GM12801 (cell line): ENCODE results near the gene CFAP77.

Experiments used
- CTCF ChIP-seq: IDR thresholded peaks from one replicate; pipeline ENCODE4 v1.5.1; 2011; ENCODE audit warnings: control low read depth; ENCODE audit not compliant: insufficient read length; ENCODE audit errors: extremely low read depth

CFAP77 gene

DNA sequence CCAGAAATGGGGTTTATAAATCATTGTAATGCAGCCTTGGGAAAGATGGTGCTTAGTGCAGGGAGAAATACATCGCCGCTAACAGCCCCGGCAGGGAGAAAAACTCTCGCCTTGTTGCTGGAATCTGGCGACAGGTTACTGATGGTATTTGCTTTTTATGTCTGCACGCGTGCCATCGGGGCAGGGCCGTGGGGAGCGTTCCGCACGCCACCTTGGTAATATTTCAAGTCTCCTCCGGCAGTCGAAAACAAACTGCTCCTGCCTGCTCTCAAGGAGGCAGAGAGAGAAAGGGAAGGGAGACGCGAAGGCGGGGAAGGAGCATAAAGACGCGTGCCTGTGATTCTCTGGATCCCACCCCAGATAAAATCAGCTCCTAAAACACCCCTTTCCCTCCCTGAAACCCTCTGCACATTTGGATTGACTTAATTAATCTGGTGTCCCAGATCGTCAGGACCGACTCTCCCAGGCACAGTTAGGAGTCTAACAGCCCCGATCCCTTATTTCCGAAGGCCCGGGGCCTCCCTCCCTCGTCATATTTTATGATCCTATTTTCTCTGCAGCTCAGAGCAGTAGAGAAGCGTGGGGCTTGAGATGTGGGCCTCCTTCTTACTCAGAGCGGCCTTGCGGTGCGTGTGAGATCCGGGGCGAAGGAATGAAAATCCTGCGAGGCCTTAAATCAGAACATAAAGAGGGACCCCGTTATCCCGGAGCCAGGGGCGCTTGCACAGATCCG, 47.7 kb downstream of the CFAP77 start:
- no peak for TF ChIP-seq CTCF

- TF ChIP-seq CTCF = no peak
These were observed 48.4 kb downstream of the CFAP77 start for GRCh38 chr9:132458432-132458831.

GRCh38 chr9:132459661-132460060, 49.6 kb downstream of the CFAP77 start:
- no peak for TF ChIP-seq CTCF

DNA sequence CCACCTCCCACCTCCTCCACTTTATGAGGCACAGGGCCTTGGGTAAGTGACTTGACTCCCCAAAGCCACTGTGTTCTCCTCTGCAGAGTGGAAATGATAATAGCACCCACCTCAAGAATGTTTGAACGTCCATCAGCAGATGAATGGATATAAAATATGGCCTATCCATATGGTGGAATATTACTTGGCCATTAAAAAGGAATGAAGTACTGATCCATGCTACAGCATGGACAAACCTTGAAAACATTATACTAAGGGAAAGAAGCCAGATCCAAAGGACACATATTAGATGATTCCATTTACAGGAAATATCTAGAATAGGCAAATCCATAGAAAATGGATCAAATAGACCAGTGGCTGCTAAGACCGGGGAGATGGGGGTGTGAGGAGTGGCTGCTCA, 50.2 kb downstream of the CFAP77 start:
- TF ChIP-seq CTCF = no peak

DNA sequence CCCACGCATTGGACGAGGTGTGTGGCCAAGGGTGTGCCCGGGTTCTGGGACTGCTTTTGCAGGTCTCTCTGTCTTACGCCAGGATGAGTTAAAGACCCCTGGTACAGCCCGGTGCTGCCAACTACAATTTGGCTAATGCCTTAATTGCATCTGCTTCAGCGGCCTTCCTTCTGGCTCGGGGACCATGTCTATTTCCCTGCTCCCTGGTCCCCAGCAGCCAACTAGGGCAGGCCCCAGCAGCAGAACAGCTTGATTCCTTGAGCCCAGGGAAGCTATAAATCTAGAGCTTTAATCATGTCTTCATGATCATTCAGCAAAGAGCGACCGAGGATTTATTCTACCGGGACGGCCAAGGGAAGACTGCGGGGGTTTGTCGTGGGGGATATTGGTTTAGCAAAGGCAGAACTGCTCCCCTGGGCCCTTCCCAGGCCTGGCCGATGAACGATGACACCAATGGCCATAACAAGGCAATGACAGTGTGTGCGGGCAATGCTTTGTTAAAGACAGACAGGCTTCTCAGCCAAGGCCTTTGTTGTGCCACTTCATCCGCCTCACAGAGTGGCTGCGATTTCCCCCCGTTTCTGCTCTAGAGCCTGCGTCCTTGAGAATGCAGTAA, 51.4 kb downstream of the CFAP77 start:
- no peak for TF ChIP-seq CTCF

DNA sequence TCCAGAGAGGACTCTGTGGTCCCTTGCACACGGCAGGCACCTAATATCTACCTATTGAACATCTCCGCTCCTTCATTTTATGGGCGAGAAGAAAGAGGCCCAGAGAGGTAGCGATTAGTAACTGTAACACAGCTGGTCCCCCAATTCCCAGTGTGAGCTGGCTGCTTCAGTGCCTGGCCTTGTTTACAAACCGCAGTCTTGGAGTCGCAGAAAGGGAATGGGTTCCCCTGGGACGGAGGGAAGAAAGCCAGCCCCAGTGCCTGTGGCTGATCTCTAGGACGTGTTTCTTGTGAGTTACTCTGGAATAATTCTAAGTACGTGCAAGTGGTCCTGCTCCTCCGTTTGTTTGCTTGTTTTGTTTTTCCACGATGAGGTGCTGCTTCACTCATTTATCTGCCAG, 52.0 kb downstream of the CFAP77 start:
- no peak for TF ChIP-seq CTCF

GRCh38 chr9:132464547-132464946, 54.5 kb downstream of the CFAP77 start:
- no peak for TF ChIP-seq CTCF
